HG02981 (cell line): ENCODE results near the gene MYL7.

Source experiments
- ATAC-seq: cut with Tn5 transposase; IDR thresholded peaks from one replicate; pipeline ENCODE4 v1.9.1; 2021; ENCODE audit warnings: mild to moderate bottlenecking, moderate library complexity; ENCODE audit not compliant: unreplicated experiment

MYL7 gene

GRCh38 chr7:44101966-44102845 lies 38.9 kb downstream of the MYL7 start:
- no peak for ATAC-seq

- ATAC-seq = no peak
Observed at GRCh38 chr7:44101303-44101965, 39.7 kb downstream of the MYL7 start.

- ATAC-seq = no peak
Observed at GRCh38 chr7:44100458-44101302, 40.5 kb downstream of the MYL7 start.

GRCh38 chr7:44099669-44100068 lies 41.5 kb downstream of the MYL7 start:
- no peak for ATAC-seq

GRCh38 chr7:44098092-44099068 lies 42.8 kb downstream of the MYL7 start:
- ATAC-seq = no peak

- peak; percentile 66 for ATAC-seq
Observed at GRCh38 chr7:44097064-44097932, 43.8 kb downstream of the MYL7 start.

- no peak for ATAC-seq
Observed at GRCh38 chr7:44096326-44096881, 44.7 kb downstream of the MYL7 start.

- no peak for ATAC-seq
Observed at GRCh38 chr7:44095781-44096180, 45.4 kb downstream of the MYL7 start.

GRCh38 chr7:44094883-44095592 lies 46.1 kb downstream of the MYL7 start:
- no peak for ATAC-seq

- no peak for ATAC-seq
Observed at GRCh38 chr7:44094365-44094764, 46.8 kb downstream of the MYL7 start.

GRCh38 chr7:44093102-44093641 lies 48.0 kb downstream of the MYL7 start:
- ATAC-seq = no peak
